ENCODE measurements around the gene LAMA4.

LAMA4 gene

GRCh38 chr6:112253841-112254816 lies at the start of gene LAMA4:
Gene LAMA4, minus strand, starts transcription at chr6:112254567. Its CDS starts 417 bp downstream, at chr6:112254150.
- TF ChIP-seq CTCF (conservative IDR thresholded peaks at IDR 0.05), result no peak
- TF ChIP-seq ZFX (IDR thresholded peaks at IDR 0.05), result no peak
- H3K27ac ChIP-seq, result peak within 1 kb of the TSS; percentile 21; the same call in 1 of the 2 replicates

GRCh38 chr6:112302142-112302705 lies 47.9 kb upstream of the LAMA4 start:
- no peak for TF ChIP-seq ZFX (IDR thresholded peaks at IDR 0.05)
- no peak for TF ChIP-seq CTCF (conservative IDR thresholded peaks at IDR 0.05)
- no peak overlapping the region for H3K27ac ChIP-seq

- TF ChIP-seq ZFX (IDR thresholded peaks at IDR 0.05), result no peak
- no peak for TF ChIP-seq CTCF (conservative IDR thresholded peaks at IDR 0.05)
- no peak overlapping the region for H3K27ac ChIP-seq
Measured at GRCh38 chr6:112300896-112301295, 46.5 kb upstream of the LAMA4 start.

GRCh38 chr6:112298816-112299281 lies 44.5 kb upstream of the LAMA4 start:
- TF ChIP-seq ZFX (IDR thresholded peaks at IDR 0.05), result no peak
- no peak for TF ChIP-seq CTCF (conservative IDR thresholded peaks at IDR 0.05)
- H3K27ac ChIP-seq, result no peak overlapping the region

GRCh38 chr6:112298021-112298745 lies 43.8 kb upstream of the LAMA4 start:
- H3K27ac ChIP-seq, result no peak overlapping the region
- no peak for TF ChIP-seq ZFX (IDR thresholded peaks at IDR 0.05)
- no peak for TF ChIP-seq CTCF (conservative IDR thresholded peaks at IDR 0.05)

- no peak overlapping the region for H3K27ac ChIP-seq
- TF ChIP-seq ZFX (IDR thresholded peaks at IDR 0.05) (no peak), CTCF (conservative IDR thresholded peaks at IDR 0.05) (no peak)
Measured at GRCh38 chr6:112296694-112297093, 42.3 kb upstream of the LAMA4 start.

All from C4-2B (cell line).